Neural cell (in vitro differentiated cells): ENCODE measurements around the gene MRPL4. TPM values are rescaled to one million over a fixed set of nuclear protein-coding genes. Genes with fewer than 3 reads are reported as not detected.

Experiments used
- H2AFZ ChIP-seq: fragments of 200-600, 300-800 bp; sonication (generic), shearing (Covaris generic); 2 replicates; pipeline ENCODE4 v1.6.0; 2014; ENCODE audit warnings: low read depth, mild to moderate bottlenecking, antibody characterized with exemption, low read length, moderate library complexity
- H3F3A ChIP-seq: fragments of 200-600 bp; shearing (Covaris generic); 2 replicates; pipeline ENCODE4 v1.6.1; 2016; ENCODE audit warnings: mild to moderate bottlenecking, moderate library complexity, mixed read lengths, antibody characterized with exemption, low read length; ENCODE audit not compliant: insufficient read depth, poor library complexity, severe bottlenecking
- H3K27ac ChIP-seq: fragments of 200-600, 300-800 bp; sonication (generic), shearing (Covaris generic); 2 replicates; pipeline ENCODE4 v1.5.1; 2014; ENCODE audit warnings: mild to moderate bottlenecking, low read length, moderate library complexity
- H3K27me3 ChIP-seq: fragments of 300-800, 200-600 bp; sonication (generic), shearing (Covaris generic); 2 replicates; pipeline ENCODE4 v1.6.0; 2014; ENCODE audit warnings: mild to moderate bottlenecking, low read depth, low read length, moderate library complexity; ENCODE audit not compliant: insufficient read depth
- H3K36me3 ChIP-seq: fragments of 300-800, 200-600 bp; sonication (generic), shearing (Covaris generic); 2 replicates; pipeline ENCODE4 v1.5.1; 2014; ENCODE audit warnings: mild to moderate bottlenecking, antibody characterized with exemption, low read length, moderate library complexity; ENCODE audit not compliant: insufficient read depth
- H3K4me2 ChIP-seq: fragments of 300-800, 200-600 bp; sonication (generic), shearing (Covaris generic); 2 replicates; pipeline ENCODE4 v1.6.0; 2014; ENCODE audit warnings: mild to moderate bottlenecking, low read length
- H3K4me3 ChIP-seq: fragments of 300-800, 200-600 bp; sonication (generic), shearing (Covaris generic); 2 replicates; pipeline ENCODE4 v1.5.1; 2014; ENCODE audit warnings: mild to moderate bottlenecking, low read length, moderate library complexity
- H3K79me2 ChIP-seq: fragments of 200-600 bp; shearing (Covaris generic); replicated peaks from 2 replicates; pipeline ENCODE4 v1.6.0; 2014; ENCODE audit warnings: mild to moderate bottlenecking, low read length, moderate library complexity; ENCODE audit not compliant: insufficient read depth
- H3K9ac ChIP-seq: fragments of 300-800, 200-600 bp; sonication (generic), shearing (Covaris generic); 2 replicates; pipeline ENCODE4 v1.6.1; 2016; ENCODE audit warnings: mild to moderate bottlenecking, low read length, mixed read lengths
- H3K9me2 ChIP-seq: fragments of 200-600 bp; shearing (Covaris generic); 2 replicates; pipeline ENCODE4 v1.6.1; 2016; ENCODE audit warnings: mild to moderate bottlenecking, low read length, mixed read lengths; ENCODE audit not compliant: insufficient read depth
- H3K9me3 ChIP-seq: fragments of 200-600, 300-800 bp; sonication (generic), shearing (Covaris generic); 2 replicates; pipeline ENCODE4 v1.6.1; 2016; ENCODE audit warnings: mild to moderate bottlenecking, mixed run types, low read length, moderate library complexity, mixed read lengths
- H4K20me1 ChIP-seq: fragments of 200-600 bp; shearing (Covaris generic); 2 replicates; pipeline ENCODE4 v1.6.1; 2016; ENCODE audit warnings: mild to moderate bottlenecking, mixed run types; ENCODE audit not compliant: insufficient read depth
- EP300 ChIP-seq: fragments of 450-650 bp; conservative IDR thresholded peaks from 2 replicates; pipeline ENCODE4 v1.6.1; 2014; ENCODE audit warnings: antibody characterized with exemption, mild to moderate bottlenecking, moderate library complexity; ENCODE audit not compliant: poor library complexity, severe bottlenecking
- EZH2 ChIP-seq: fragments of 200-600, 300-800 bp; shearing (Covaris generic), sonication (generic); IDR thresholded peaks from 2 replicates; pipeline ENCODE4 v1.6.1; 2014; ENCODE audit warnings: antibody characterized with exemption, low read length, borderline replicate concordance, mild to moderate bottlenecking; ENCODE audit not compliant: insufficient read depth, poor library complexity, severe bottlenecking
- POLR2AphosphoS5 ChIP-seq: IDR thresholded peaks from 2 replicates; pipeline ENCODE4 v1.6.1; 2012
- REST ChIP-seq: IDR thresholded peaks from 2 replicates; pipeline ENCODE4 v1.6.1; 2012; ENCODE audit warnings: borderline replicate concordance
- SMC3 ChIP-seq: fragments of 450-650 bp; conservative IDR thresholded peaks from 2 replicates; pipeline ENCODE4 v1.6.1; 2014; ENCODE audit warnings: antibody characterized with exemption, mild to moderate bottlenecking, moderate library complexity; ENCODE audit not compliant: poor library complexity
- polyA plus RNA-seq: library from polyadenylated mRNA; depleted of rRNA; stranded (reverse); fragments of >200 nt; gene quantifications from 2 replicates; pipeline ENCODE4 v1.2.3, GENCODE V29; 2014
- TF ChIP-seq, protein P1 (sequence below): fragments of 450-650 bp; IDR thresholded peaks from 2 replicates; pipeline ENCODE4 v1.5.1; 2014; ENCODE audit warnings: antibody characterized with exemption, mild to moderate bottlenecking, moderate library complexity; ENCODE audit not compliant: poor library complexity, severe bottlenecking

The MRPL4 gene
- polyA plus RNA-seq, 1 donor from 2014 or later, result 27.2 TPM

- no peaks in the 10 kb centered on the region for H3K36me3 ChIP-seq
- H3K9me3 ChIP-seq, result no peaks in the 10 kb centered on the region
- peaks cover 30% of the 10 kb centered on the region for H3K27me3 ChIP-seq
- H3K4me3 ChIP-seq, result no peak overlapping the region
- H2AFZ ChIP-seq, result no peak overlapping the region
- H3K79me2 ChIP-seq, result no peaks in the 10 kb centered on the region
- no peak overlapping the region for H3K9ac ChIP-seq
- TF ChIP-seq, protein P1, sequence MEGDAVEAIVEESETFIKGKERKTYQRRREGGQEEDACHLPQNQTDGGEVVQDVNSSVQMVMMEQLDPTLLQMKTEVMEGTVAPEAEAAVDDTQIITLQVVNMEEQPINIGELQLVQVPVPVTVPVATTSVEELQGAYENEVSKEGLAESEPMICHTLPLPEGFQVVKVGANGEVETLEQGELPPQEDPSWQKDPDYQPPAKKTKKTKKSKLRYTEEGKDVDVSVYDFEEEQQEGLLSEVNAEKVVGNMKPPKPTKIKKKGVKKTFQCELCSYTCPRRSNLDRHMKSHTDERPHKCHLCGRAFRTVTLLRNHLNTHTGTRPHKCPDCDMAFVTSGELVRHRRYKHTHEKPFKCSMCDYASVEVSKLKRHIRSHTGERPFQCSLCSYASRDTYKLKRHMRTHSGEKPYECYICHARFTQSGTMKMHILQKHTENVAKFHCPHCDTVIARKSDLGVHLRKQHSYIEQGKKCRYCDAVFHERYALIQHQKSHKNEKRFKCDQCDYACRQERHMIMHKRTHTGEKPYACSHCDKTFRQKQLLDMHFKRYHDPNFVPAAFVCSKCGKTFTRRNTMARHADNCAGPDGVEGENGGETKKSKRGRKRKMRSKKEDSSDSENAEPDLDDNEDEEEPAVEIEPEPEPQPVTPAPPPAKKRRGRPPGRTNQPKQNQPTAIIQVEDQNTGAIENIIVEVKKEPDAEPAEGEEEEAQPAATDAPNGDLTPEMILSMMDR, result no peak
- TF ChIP-seq REST (no peak), EP300 (no peak), POLR2AphosphoS5 (no peak), SMC3 (no peak)
- no peak overlapping the region for H3K4me2 ChIP-seq
- no peaks in the 10 kb centered on the region for H3K9me2 ChIP-seq
- H3K27ac ChIP-seq, result no peak overlapping the region
- no peaks in the 10 kb centered on the region for H4K20me1 ChIP-seq
- no peaks in the 10 kb centered on the region for H3F3A ChIP-seq
Measured at GRCh38 chr19:10299545-10300458, 47.8 kb downstream of the MRPL4 start.

DNA sequence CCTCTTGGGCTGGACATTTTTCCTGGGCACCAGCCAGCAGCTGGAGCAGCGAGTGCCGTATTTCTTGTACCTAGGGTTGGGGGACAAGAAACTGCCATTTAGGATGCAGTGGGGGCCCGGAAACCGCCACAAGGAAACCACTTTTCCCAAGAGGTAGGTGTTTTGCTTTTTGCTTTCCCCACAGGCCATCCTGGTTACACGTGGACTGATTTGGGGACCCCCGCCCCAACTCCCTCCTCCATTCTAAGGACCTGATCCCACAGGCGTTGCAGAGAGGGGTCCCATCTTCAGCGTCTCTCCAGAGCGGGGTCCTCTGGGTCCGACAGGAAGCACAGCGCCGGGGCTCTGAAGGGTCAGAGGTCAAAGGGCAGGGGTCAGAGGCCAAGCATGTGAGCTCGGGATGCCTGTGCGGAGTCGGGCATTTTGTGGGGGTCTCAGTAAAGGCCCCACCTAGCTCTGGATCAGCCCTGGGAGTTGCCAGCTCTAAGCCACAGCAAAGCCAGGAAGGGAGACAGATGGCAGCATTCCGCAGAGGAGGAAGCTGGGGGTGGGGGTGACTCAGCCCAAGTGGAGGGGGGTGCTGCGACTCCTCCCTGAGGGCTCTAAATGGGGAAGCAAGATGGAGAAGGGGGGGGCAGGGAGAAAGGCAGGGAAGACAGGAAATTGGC, 53.3 kb downstream of the MRPL4 start:
- Histone ChIP-seq H3K9me2 (no peaks in the 10 kb centered on the region), H2AFZ (no peak overlapping the region)
- TF ChIP-seq EZH2 (no peak), EP300 (no peak)

GRCh38 chr19:10306327-10306726, 54.3 kb downstream of the MRPL4 start:
- Histone ChIP-seq H3K36me3 (no peaks in the 10 kb centered on the region), H3K27ac (no peak overlapping the region), H3K79me2 (no peaks in the 10 kb centered on the region), H3K4me3 (no peak overlapping the region), H3F3A (no peaks in the 10 kb centered on the region), H3K9me2 (no peaks in the 10 kb centered on the region), H4K20me1 (no peaks in the 10 kb centered on the region), H3K9ac (no peak overlapping the region), H2AFZ (no peak overlapping the region), H3K9me3 (no peaks in the 10 kb centered on the region), H3K27me3 (no peaks in the 10 kb centered on the region), H3K4me2 (no peak overlapping the region)
- TF ChIP-seq EZH2 (no peak), REST (no peak), SMC3 (no peak)
- TF ChIP-seq, protein P1, result no peak

More for the DNA sequence above, 53.3 kb downstream of the MRPL4 start:
- H3K4me2 ChIP-seq, result no peak overlapping the region
- H3K4me3 ChIP-seq, result no peak overlapping the region
- H3K27me3 ChIP-seq, result no peaks in the 10 kb centered on the region
- H3K27ac ChIP-seq, result no peak overlapping the region
- H4K20me1 ChIP-seq, result no peaks in the 10 kb centered on the region
- no peaks in the 10 kb centered on the region for H3F3A ChIP-seq
- H3K36me3 ChIP-seq, result no peaks in the 10 kb centered on the region
- no peaks in the 10 kb centered on the region for H3K79me2 ChIP-seq
- H3K9ac ChIP-seq, result no peak overlapping the region
- no peaks in the 10 kb centered on the region for H3K9me3 ChIP-seq
